ENCODE measurements around the gene CELF4.

CELF4 gene

DNA sequence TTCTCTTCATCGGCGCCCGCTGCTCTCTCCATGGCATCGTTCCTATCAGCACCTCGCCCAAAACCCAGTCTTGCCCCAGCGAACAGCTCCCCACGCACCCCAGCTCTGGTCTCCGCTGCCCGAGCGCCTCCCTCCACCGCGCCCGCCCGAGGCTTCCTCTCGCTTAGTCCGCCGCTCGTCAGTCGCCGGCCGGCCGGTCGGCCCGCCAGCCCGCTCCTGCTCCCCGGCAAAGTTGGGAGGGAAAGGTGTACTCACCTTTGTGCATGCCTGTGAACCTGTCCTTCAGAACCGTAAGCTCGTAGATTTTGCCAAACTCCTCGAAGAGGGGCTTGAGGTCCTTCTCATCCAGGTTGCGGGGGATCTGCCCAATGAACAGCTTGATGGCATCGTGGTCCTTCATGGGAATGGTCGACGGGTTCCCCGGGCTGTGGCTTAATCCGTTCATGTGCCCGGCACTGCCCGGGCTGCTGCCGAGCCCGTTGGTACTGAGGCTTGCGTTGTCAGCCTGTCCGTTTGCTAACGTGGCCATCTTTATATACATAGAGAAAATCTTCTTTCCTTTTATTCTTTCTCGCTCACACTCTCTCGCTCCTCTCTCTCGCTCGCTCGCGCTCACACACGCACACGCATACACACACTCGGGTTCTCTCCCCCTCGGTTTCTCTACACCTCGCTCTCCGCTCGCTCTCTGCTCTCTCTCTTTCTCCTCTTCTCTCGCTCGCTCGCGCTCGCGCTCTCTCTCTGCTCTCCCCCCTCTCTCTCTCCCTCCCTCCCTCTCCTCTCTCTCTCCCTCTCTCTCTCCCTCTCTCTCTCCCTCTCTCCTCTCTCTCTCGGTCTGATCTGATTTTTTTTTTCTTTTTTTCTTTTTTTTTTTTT is at the start of gene CELF4:
Gene CELF4, minus strand, starts transcription at position 698 of the 876 bp plus-strand sequence.
- no peak for DNase-seq

DNA sequence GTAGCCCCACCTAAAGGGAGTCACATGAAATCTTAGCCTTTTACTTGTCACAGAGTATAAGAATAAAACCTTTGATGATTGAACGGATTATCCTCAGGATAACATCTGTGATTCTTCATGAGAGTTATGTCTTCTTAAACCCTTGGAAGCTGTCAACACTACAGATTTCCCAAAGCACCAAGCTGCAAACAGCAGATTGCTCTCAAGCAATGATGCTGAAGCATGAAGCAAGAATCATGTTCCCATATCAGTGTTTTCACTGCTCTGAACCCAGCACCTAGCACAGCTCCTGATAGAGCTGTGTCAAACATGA is 47.6 kb upstream of the CELF4 start:
- DNase-seq: no peak

DNA sequence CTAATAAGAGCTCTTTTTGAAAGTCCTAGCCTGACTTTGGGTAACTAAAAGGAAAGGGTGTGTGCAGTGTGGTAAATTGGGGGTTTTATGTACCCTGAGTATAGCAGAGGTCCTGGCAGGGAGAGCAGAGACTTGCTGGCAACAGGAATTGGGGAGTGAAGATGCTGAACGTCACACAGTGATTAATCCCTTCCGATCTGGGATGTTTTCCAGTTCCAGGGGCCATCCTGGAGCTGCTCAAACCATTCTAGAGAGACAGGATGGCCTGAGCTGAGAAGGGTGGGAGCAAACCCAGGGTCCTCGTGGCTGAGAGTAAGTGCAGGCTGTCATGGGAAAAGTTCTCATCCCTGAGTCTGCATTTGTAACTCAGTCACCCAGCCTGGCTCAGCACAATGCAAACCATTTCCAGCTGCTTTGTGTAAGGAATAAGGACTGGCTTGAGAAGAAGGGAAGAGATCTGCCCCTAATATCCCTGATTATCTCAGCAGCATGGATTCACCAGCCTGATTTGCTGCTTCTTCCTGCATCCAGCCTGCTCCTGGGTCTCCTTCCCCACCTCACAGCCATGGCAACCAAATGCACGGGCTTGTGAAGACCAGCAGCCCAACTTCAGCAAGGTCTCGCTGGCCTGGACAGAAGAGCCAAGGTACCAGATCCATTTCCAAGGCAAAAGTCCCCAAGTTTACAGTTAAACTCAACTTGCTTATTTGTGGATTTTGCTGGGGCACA is 47.1 kb upstream of the CELF4 start:
- no peak for DNase-seq

DNA sequence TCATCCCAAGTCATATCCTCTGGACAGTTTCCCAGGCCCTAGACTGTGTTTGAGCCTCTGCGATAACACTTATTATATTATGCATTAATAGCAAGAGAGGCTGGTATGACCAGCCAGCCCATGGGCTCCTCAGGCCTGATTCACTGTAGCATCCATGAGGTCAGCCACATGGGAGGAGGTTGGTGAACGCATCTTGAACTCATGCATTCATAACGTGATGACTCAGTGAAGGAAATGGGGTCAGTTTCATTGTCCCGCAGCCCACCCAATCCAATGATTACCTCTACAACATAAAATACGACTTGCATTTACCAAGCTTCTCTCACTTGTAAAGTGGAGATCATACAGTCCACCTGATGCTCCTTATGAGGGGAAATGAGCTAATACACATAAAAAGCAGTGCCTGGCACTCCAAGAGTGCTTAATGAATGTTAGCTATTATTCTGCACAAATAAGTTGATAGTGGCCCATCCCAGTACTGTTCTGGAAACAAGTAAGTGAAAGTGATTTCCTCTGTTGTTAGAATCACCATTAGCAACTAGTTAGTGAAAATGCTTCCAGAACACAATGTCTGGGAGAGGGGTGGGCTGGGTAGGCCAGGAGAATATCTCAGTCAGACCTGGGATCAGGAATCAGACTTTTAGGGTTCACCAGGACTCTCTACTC is 46.1 kb upstream of the CELF4 start:
- no peak for DNase-seq

DNA sequence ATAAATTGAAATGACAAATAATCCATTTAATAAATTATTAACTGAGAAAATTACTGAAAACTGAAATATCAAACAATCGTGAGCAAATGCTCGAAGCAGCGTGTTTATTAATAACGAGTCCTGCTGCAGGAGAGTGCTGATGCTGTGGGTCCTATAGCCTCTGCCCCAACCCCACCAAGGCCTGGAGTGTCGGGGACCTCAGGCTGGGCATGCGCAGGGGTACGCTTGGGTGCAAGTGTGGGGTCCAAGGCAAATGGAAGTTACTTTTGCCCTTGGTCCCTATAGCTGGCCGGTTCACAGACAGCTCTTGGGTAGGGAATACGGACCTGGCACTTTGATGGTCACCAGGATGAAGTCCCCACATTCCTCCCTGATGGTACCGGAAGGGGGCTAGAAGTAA is 43.3 kb upstream of the CELF4 start:
- no peak for DNase-seq

DNA sequence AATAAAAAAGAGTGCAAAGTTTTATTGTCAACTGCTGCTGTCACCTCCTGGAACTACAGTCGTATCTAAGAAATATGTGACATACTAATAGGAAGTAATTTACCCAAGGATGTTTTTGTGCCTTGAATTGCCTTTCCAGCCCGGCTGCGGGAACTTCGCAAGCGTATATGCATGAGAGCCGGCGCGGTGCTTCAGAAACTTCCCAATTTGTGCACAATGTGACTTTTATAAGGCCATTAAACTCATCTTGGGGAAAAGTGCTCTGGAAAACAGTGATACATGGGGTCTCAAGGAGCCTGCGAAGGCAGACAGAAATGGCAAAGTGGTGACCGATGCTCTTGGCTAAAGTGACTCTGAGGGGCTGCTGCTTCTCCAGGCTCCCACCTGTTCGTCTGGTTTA is 41.7 kb upstream of the CELF4 start:
- DNase-seq: no peak

- no peak for DNase-seq
Measured at GRCh38 chr18:37604032-37604431, 38.4 kb upstream of the CELF4 start.

DNA sequence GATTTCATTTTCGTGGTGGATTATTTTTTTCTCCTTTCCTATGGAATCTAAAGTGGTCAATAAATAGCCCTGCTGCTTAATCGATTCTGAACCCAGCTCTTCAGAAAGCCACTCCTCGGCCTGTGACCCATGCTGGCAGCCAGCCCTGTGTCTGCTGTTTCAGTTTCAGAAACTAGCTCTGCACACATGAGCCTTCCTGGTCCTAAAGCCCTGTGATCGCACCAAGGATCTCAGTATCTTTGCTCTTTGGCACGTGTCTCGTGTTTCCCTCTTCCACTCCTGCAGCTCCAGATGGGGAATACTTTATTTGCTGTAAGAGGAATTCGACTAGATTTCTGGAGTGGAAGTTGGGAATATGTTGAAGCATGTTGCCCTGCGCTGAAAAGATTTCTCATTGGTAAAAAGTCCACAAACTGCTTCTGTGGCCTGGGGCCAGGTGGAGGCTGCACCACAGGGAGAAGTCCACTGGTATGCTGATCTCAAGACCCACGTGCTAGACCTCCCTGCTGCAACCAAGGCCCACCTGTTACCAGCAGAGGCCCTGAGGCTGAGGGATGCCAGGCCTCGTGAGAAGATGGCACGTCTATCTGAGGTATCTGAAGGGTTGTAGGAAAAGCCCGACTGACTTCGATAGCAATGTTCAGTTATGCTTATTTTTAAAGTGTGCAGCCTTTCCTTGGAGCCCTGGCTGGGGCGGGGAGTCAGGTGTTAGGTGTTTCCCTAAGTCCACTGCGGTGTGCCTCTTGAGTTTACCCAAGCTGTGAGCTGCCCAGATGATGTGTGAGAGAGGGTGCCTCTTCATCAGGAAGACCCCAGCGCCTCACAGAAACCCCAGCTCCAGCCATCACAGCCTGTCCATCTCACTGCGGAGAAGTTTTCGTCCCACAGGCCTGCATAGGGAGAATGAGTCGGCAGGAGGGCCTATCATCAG is 33.6 kb upstream of the CELF4 start:
- DNase-seq: no peak

- no peak for DNase-seq
Measured at GRCh38 chr18:37598396-37598795, 32.8 kb upstream of the CELF4 start.

DNA sequence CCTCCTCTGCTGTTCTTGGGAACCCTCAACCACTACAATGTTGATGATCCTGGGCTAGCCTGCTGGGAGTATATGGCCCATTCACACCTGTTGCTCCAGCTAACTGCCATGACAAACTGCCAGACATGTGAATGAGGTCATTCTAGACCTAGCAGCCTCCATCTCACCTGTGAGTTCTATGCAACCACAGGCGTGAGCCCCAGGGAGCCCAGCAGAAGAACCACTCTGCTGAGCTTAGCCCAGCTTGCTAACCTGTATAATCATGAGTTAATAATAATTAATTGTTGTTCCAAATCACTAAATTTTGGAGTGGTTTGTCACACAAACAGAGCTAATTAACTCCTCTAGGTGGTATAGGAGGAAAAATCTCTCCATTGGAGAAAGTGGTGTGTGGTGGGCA is 24.7 kb upstream of the CELF4 start:
- DNase-seq: no peak

DNA sequence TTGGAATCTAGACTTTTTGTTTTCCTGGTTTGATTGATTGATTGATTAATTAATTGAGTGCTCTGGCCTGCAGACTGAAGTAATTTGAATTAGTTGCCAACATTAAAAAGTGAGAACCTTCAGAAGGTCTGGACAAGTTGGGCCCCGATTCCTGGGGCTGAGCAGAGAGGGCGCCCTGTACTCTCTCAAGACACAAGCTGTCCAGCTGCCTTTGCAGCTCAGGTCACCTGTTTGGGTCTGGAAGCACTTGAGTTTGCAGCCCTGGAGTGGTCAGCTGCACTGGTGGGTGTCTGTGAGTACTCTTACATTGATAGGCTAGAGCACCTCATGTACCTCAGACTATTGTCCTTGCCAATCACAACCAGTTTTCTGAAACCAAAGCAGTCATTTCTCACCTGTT is 22.7 kb upstream of the CELF4 start:
- no peak for DNase-seq

- no peak for DNase-seq
Measured at GRCh38 chr18:37586656-37587225, 21.1 kb upstream of the CELF4 start.

- no peak for DNase-seq
Measured at GRCh38 chr18:37584952-37585695, 19.5 kb upstream of the CELF4 start.

GRCh38 chr18:37584217-37584616 is 18.6 kb upstream of the CELF4 start:
- no peak for DNase-seq

DNA sequence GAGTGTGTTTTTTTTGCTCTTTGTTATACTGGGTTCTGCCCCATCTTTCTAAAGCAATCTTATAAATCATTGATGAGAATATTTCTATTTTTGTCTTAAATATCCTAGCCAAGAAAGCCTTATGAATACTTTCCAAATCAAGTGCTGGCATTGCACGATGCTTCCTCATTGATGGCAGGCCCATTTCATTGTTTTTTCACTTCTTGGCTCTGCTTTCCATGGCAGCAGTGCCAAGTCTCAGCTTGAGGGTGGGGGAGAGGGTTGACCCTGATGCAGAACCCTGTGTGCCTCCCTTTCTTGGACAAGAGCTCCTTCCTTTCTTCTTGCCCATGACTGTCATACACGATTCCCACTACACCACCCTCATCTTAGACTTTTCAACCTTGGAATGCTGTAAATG is 16.7 kb upstream of the CELF4 start:
- DNase-seq: no peak

GRCh38 chr18:37578886-37579513 is 13.4 kb upstream of the CELF4 start:
- DNase-seq: no peak

DNA sequence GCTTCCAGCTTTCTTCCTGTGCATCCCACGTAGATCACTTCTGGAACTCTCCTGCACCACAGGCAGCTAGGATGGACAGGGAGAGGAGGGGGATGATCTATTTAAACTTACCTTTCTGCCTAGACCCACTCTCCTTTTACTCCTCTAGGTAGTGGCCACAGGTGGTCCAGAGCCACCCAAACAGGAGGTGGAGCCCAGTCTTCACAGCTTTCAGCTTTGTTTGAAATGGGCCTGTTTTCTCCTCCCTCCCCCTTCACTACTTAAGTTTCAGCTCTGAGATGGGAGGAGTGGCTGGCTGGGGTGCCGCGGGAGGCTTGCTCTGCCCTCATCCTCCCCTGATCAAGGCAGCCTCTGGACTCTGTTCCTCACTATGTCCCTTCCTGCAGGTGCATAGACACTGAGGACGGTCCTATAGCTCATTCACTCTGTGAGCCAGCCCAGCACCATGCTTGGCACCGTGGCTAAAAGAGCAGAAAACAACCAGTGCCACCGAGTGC is 12.6 kb upstream of the CELF4 start:
- DNase-seq: no peak

DNA sequence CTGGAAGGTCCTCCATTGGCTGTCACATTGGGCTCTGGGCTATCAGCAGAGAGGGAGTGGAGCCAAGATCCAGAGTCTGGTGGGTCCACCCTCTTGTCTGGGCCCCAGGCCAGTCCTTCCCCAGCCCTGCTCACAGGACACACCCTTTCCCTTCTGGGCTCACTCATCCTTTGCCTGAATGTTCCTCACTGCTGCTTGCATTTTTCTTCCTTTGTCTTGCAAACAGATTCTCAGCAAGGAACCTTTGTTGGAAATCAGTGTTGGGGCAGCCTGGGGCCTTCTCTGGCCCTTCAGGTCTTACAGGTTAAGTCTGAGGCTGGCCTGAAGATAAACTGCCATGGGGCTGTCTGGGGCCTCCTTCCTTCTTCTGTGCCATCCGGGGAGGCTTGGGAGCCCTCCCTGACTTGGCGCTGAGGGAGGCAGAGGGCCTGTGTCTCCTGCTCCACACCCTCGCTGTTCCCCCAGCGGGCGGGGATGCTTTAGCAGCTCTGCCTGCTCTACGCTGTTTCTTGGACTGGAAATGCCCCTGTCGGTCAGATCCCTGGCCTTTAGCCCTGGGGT is 11.5 kb upstream of the CELF4 start:
- DNase-seq: no peak

DNA sequence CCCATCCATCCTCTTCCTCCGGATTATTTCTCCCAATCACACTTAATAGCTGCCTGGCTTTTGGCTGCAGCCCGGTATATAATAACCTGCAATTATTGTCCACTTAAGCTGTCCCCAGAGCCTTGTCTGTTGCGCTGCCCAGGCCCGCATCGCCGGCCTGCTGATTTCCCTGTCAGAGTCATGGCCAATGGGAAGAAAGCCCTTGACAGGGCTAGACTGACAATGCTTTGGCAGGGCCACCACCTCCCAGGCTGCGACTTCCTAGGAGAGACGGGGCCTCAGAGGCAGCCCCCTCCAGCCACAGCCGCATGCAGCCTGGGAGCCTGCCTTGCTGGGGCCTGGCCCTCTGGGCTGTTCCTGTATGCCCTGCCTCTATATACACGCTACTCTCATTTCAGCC is 10.0 kb upstream of the CELF4 start:
- DNase-seq: no peak

DNA sequence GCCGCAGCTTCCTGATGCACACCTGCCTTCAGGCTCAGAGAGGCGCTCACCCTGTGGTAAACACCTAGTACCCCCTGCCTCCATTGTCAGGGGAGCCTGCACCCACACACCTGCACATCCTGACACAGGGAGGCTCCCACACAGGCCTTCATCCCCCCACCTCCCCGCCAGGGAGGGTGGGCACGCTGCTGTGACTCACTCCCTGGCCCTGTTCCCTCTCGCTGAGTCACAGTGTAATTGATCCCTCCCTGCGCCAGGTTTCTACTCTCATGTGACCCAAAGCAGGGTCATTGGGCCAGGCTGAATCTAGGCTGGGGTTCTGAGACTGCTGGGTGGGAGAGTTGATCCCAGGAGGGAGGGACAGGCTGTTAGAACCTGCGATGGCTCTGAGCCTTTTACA is 8.5 kb upstream of the CELF4 start:
- DNase-seq: no peak

- DNase-seq: no peak
Measured at GRCh38 chr18:37572736-37573135, 7.1 kb upstream of the CELF4 start.
